GM12874 (cell line): ENCODE data around the gene QTRT2.

Experiments
- CTCF ChIP-seq: IDR thresholded peaks from 2 replicates; pipeline ENCODE4 v1.5.1; 2011; ENCODE audit warnings: low read depth, mild to moderate bottlenecking, control low read depth, low read length, moderate library complexity; ENCODE audit not compliant: insufficient read depth

Gene QTRT2

GRCh38 chr3:114056130-114057010 is at the start of gene QTRT2, which contains the start of gene CCDC191:
Gene QTRT2 (plus strand): TSS chr3:114056737. CDS start chr3:114065258, 8,521 bp downstream.
Gene CCDC191 (minus strand): TSS chr3:114056526. CDS start chr3:114056466, 60 bp downstream.
- TF ChIP-seq CTCF = no peak

DNA sequence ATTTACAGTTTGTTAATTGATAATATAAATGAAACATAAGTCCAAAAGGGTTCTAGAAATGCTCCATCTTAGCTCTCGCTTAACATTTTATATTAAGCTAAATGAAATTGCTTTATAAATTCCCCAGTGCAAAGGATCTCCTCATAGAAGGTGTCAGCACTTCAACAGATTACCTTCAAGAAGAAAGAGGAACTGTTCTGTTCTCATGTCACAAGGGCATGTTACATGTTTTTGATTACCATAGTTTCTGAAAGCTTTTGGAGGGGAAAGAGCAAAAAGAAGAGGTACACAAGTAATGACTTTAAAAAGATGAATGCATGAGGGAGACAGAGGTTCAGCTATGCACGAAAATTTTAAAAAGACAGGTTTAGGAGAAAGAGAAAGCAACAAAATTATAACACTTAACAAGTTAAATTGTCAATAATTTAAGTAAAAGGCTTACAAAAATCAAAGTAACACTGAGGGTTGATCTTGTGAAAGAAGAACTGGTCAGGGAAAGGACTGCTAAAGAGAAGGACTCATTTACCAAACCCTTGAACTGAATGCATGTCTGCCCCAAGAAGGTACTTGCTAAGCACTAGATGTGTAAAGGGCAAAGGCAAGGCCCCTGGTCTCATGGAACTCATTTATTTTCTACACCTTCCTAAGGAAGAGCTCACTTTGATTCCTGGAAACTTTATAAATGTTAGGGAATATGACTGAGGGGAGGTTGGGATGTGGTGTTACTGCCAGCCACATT is 45.3 kb upstream of the QTRT2 start:
- TF ChIP-seq CTCF = no peak

- TF ChIP-seq CTCF = no peak
Observed at GRCh38 chr3:114014211-114014610, 42.3 kb upstream of the QTRT2 start.

GRCh38 chr3:114019486-114019885 is 37.1 kb upstream of the QTRT2 start:
- TF ChIP-seq CTCF = no peak

- TF ChIP-seq CTCF = no peak
Observed at GRCh38 chr3:114020907-114021306, 35.6 kb upstream of the QTRT2 start.

DNA sequence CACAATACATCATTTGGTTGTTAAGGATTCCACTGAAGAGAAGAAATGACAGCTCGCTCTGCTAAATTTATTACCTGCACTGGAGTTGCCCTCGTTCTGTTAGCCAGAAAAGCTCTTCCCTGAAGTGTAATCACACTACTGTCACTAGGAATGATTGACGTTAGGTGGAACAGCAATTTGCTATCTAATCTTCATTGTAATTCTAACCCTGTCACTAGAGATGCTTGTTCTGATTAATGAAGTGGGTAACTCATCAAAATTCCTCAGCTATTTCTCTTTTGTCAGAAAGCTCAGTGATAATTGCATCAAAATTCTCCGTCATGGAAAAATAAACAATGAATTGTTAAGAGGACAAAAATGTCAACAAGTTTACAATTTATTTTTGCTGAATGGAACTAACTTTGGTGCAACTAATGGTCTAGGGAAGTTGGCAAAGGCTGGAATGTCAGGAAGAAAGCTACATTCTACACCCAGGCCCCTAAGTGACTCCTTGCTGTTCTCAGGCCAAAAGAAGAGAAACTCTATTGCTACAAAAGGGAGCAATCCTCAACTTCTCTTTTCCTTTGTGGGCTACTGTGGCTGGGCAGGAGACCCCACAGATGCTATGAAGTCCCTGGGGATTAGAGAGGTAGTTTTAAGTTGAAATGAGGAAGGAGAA is 34.3 kb upstream of the QTRT2 start:
- TF ChIP-seq CTCF = no peak

- TF ChIP-seq CTCF = no peak
Observed at GRCh38 chr3:114025451-114025850, 31.1 kb upstream of the QTRT2 start.
